GM03348 (cell line): Measurements from ENCODE around the gene IGF2BP2.
"Not testable (repeated sequence)": the region's sequence is repeated elsewhere in the genome, so short reads cannot be mapped to it uniquely, and the experiment has no call there.

Experiments
- DNase-seq: peaks from one replicate; pipeline ENCODE4 v3.0.0; 2012; ENCODE audit warnings: low spot score

The IGF2BP2 gene

GRCh38 chr3:185639632-185640206, 185.1 kb downstream of the IGF2BP2 start:
- no peak for DNase-seq

DNA sequence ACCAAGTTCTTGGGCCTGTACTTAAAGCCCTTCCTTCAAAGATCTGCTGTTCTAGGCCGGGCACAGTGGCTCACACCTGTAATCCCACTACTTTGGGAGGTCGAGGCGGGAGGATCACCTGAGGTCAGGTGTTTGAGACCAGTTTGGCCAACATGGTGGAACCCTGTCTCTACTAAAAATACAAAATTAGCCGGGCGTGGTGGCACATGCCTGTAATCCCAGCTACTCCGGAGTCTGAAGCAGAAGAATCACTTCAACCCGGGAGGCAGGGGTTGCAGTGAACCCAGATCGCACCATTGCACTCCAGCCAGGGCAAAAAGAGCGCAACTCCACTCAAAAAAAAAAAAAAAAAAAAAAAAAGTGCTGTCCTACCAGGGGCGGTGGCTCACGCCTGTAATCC, 186.2 kb downstream of the IGF2BP2 start:
- DNase-seq: not testable (repeated sequence)

DNA sequence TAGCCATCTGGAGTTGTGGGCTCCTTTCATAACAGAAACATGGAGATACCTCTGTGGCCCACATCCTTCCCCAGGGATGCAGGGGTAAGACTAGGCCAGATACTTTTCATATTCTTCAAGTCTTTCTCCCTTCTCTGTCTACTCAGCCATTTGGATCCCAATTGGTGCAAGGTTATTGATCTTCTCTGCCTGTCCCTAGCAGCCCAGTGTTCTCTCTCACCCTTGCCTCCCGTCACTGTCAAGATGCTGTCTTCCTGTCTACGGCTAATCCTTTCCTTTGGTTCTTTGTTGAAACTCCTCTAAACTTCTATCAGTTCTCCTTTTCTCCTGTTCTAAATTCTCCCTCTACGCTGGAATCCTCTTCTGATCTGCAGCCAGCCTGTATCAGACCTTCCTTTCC, 187.5 kb downstream of the IGF2BP2 start:
- DNase-seq: no peak

GRCh38 chr3:185632996-185633395, 191.8 kb downstream of the IGF2BP2 start:
- DNase-seq: no peak

- no peak for DNase-seq
Observed at GRCh38 chr3:185631508-185632206, 193.2 kb downstream of the IGF2BP2 start.

GRCh38 chr3:185631108-185631507, 193.7 kb downstream of the IGF2BP2 start:
- no peak for DNase-seq

DNA sequence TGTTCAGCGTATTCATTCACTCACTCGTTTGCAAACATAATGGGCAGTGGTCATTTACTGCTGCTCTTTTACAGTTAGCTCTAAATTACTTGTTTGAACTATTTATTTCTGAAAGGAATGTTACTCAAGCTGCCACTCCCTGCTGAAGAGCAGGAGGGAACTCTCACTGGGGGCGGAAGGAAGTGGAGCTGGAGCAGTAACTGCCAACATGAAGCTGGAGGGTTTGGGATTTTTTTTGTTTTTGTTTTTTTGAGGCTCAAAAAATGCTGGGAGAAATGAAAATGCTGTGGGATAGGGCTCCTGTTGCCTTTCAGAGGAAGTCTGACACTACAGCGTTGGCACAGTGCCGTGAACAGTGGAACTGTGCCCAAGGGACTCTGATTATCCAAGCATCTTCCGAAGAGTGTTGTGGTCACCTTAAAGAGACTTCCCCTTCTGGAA, 194.6 kb downstream of the IGF2BP2 start:
- peak; percentile 57 for DNase-seq

- DNase-seq: no peak
Observed at GRCh38 chr3:185629554-185630181, 195.2 kb downstream of the IGF2BP2 start.

- DNase-seq: no peak
Observed at GRCh38 chr3:185625784-185626183, 199.1 kb downstream of the IGF2BP2 start.

DNA sequence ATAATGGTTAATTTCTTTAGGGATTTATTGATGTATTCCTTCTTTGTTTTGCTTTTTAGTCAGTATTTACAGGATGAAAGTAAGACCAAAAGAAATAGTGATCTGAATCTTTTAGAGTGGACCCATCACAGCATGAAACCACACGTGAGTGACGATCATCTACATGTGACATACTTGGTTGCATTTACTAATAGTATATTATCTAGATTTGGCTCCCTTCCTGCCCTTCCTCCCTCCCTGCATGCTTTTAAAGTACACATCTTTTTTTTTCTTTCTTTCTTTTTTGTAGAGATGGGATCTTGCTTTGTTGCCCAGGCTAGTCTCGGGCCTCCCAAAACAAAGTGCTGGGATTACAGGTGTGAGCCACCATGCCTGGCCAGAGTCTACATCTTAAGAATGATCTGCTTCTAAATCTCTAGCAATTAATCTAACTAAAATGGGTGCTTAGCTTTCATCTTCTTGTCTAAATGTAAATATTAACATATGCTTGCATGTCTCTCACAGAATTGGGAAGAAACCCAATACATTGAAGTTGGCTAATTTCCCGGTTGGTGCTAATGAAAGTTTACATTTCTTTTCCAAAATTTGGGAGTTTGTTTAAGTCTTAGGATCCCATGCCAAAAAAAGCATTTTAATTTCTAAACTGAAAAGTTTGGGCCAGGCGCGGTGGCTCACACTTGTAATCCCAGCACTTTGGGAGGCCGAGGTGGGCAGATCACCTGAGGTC, 200.7 kb downstream of the IGF2BP2 start:
- DNase-seq: no peak

DNA sequence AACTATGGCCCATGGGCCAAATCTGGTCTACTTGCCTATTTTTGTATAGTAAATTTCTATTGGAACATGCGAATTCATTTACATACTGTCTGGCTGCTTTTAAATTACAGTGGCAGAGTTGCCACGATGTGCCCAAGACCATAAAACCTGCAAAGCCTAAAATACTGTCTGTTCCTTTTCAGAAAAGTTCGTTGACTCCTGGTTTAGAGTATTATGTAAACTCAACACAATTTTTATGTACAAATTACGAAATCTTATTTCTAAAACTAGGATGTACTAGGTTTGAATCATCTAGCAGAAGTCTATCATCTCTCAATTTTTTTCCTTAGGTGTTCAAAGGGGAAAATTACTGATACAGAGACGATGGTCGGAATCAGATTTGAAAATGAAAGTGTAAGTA, 211.8 kb downstream of the IGF2BP2 start:
- no peak for DNase-seq

DNA sequence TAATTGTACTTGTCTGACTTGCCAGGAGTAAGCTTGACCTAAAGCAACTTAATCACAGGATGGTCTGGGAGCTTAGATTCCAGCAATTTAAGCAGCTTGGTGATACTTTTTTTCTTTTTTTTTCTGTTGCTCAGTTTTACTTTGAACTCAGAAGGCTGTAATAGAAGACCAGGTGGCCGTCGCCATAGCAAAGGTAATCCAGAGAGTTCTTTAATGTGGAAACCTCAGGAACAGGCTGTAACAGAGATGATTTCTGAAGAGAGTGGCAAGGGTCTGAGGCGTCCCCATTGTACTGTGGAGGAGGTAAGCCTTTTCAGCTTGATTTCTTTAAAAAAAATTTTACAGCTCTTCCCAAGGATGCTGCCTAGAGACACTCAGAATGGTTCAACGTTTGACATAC, 218.6 kb downstream of the IGF2BP2 start:
- no peak for DNase-seq

DNA sequence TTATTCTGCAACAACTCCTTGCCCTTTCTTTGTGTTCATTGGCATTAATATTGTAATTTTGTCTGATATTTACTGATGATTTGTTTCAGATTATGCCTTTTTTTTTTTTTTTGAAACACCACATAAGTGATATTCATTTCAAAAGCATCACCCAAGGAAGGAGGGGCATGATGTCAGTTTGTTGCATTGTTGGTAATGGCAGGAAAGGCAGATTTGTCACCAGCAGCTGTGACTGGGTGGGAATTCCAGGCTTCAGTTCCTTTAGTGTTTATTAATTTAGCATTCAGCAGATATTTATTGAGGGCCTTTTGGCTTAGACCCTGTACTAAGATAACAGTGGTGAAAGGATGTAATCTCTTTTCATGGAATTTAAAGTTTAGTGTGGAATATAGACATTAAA, 219.3 kb downstream of the IGF2BP2 start:
- DNase-seq: no peak

- no peak for DNase-seq
Observed at GRCh38 chr3:185595526-185595925, 229.3 kb downstream of the IGF2BP2 start.

- DNase-seq: no peak
Observed at GRCh38 chr3:185594073-185594472, 230.8 kb downstream of the IGF2BP2 start.
